DMS53 (cell line): ENCODE results near the gene UTS2.

Source experiments
- DNase-seq: peaks from one replicate; lab custom pipeline; 2025; lab: John Stamatoyannopoulos, UW

Gene UTS2

GRCh38 chr1:7810395-7810794, 42.5 kb downstream of the UTS2 start:
- DNase-seq, result no peak

GRCh38 chr1:7809742-7810141, 43.1 kb downstream of the UTS2 start:
- DNase-seq, result no peak

- peak; percentile 67 for DNase-seq
Observed at GRCh38 chr1:7808253-7808844, 44.5 kb downstream of the UTS2 start.

GRCh38 chr1:7805460-7805859, 47.4 kb downstream of the UTS2 start:
- no peak for DNase-seq
